A549 (cell line): ENCODE data around the gene SDHB. TPM values are rescaled to one million over a fixed set of nuclear protein-coding genes. Genes with fewer than 3 reads are reported as not detected.

Experiments used
- ATAC-seq, 2 experiments: fragments of 200-7000 bp in 1 of 2; fragments of >200 bp in 1 of 2; cut with Nextera tagmentation in 1 of 2; cut with Tn5 transposase in 1 of 2; 3 replicates each; pipeline versions ENCODE4 v1.8.0 to v1.9.1; 2018 to 2020; ENCODE audit warnings: mild to moderate bottlenecking in 1 of 2, moderate library complexity in 1 of 2
- CTCF ChIA-PET: fragments of 300-600 bp; sonication (Branson Sonifier 250); formaldehyde crosslinking; extraction: SDS; loops from one replicate; lab custom pipeline; 2021; ENCODE audit warnings: antibody characterized with exemption, inconsistent platforms; lab: Yijun Ruan, JAX
- POLR2A ChIA-PET: fragments of 350-600 bp; formaldehyde crosslinking; extraction: SDS; loops from one replicate; lab custom pipeline; 2021; ENCODE audit warnings: antibody characterized with exemption, inconsistent platforms; lab: Yijun Ruan, JAX
- DNase-seq, 2 experiments: peaks; one replicate each; pipeline versions ENCODE4 v3.0.0 to v3.0.0-alpha.2; 2011 to 2016; ENCODE audit warnings: low read depth in 1 of 2, low spot score in 1 of 2
- FAIRE-seq: peaks from 2 replicates; lab custom pipeline; 2011; peaks lifted over from hg19 to GRCh38; lab: Jason Lieb, UNC
- H3K27ac ChIP-seq, 2 experiments: fragments of >200 bp; sonication (Bioruptor Twin); formaldehyde crosslinking; 3 replicates each; pipeline ENCODE4 v1.5.1; 2016 to 2017
- H3K4me1 ChIP-seq: fragments of >200 bp; sonication (Bioruptor Twin); formaldehyde crosslinking; 3 replicates; pipeline ENCODE4 v1.6.1; 2016
- H3K4me2 ChIP-seq: fragments of >200 bp; sonication (Bioruptor Twin); formaldehyde crosslinking; 3 replicates; pipeline ENCODE4 v1.6.1; 2016
- H3K4me3 ChIP-seq: fragments of >200 bp; sonication (Bioruptor Twin); formaldehyde crosslinking; 3 replicates; pipeline ENCODE4 v1.5.1; 2016
- H3K9me3 ChIP-seq: fragments of >200 bp; sonication (Bioruptor Twin); formaldehyde crosslinking; 3 replicates; pipeline ENCODE4 v1.6.1; 2016
- CBX8 ChIP-seq: fragments of 200-600 bp; sonication (generic); IDR thresholded peaks from 2 replicates; pipeline ENCODE4 v1.6.1; 2016
- CHD2 ChIP-seq: fragments of 150-350 bp; IDR thresholded peaks from 2 replicates; pipeline ENCODE4 v1.6.1; 2014; ENCODE audit warnings: low read length; ENCODE audit not compliant: partially characterized antibody
- CTCF ChIP-seq: fragments of >200 bp; sonication (Bioruptor Twin); formaldehyde crosslinking; IDR thresholded peaks from 3 replicates; pipeline ENCODE4 v1.5.1; 2016
- EHF ChIP-seq: fragments of 250-450 bp; sonication (Bioruptor Pico); IDR thresholded peaks from 2 replicates; pipeline ENCODE4 v1.5.0; 2020; ENCODE audit warnings: mild to moderate bottlenecking
- FOSB ChIP-seq: fragments of 250-450 bp; sonication (Bioruptor Pico); IDR thresholded peaks from 2 replicates; pipeline ENCODE4 v1.5.0; 2020; ENCODE audit warnings: mild to moderate bottlenecking, moderate library complexity
- FOXS1 ChIP-seq: fragments of 250-450 bp; sonication (Bioruptor Pico); IDR thresholded peaks from 2 replicates; pipeline ENCODE4 v1.5.0; 2020; ENCODE audit warnings: mild to moderate bottlenecking, moderate library complexity
- HDAC2 ChIP-seq: fragments of 200-600 bp; sonication (generic); IDR thresholded peaks from 2 replicates; pipeline ENCODE4 v1.6.1; 2016
- HMGXB4 ChIP-seq: fragments of 250-450 bp; sonication (Bioruptor Pico); IDR thresholded peaks from 2 replicates; pipeline ENCODE4 v1.5.0; 2021; ENCODE audit warnings: mild to moderate bottlenecking, moderate library complexity, borderline replicate concordance
- HOXB13 ChIP-seq: fragments of 250-450 bp; sonication (Bioruptor Pico); IDR thresholded peaks from 2 replicates; pipeline ENCODE4 v1.5.0; 2020; ENCODE audit warnings: low read depth, mild to moderate bottlenecking, moderate library complexity
- KDM5A ChIP-seq: fragments of 200-600 bp; sonication (generic); IDR thresholded peaks from 2 replicates; pipeline ENCODE4 v1.6.1; 2016; ENCODE audit warnings: antibody characterized with exemption, mild to moderate bottlenecking
- POLR2AphosphoS2 ChIP-seq: conservative IDR thresholded peaks from 2 replicates; pipeline ENCODE4 v1.6.1; 2012; ENCODE audit warnings: low read length, improper control_type of control experiment, inconsistent platforms
- RARB ChIP-seq: fragments of 250-450 bp; sonication (Bioruptor Pico); IDR thresholded peaks from 2 replicates; pipeline ENCODE4 v1.8.0; 2021; ENCODE audit warnings: mild to moderate bottlenecking, moderate library complexity
- REST ChIP-seq: fragments of 200-600 bp; sonication (generic); IDR thresholded peaks from 2 replicates; pipeline ENCODE4 v1.6.1; 2016; ENCODE audit warnings: antibody characterized with exemption, mild to moderate bottlenecking, moderate library complexity
- RNF2 ChIP-seq: fragments of 200-600 bp; sonication (generic); IDR thresholded peaks from 2 replicates; pipeline ENCODE4 v1.6.1; 2016; ENCODE audit warnings: low read depth, mild to moderate bottlenecking, antibody characterized with exemption, moderate library complexity, borderline replicate concordance
- TFCP2L1 ChIP-seq: fragments of 250-450 bp; sonication (Bioruptor Pico); IDR thresholded peaks from 2 replicates; pipeline ENCODE4 v1.5.0; 2021; ENCODE audit warnings: mild to moderate bottlenecking
- TP53 ChIP-seq: fragments of 250-450 bp; sonication (Bioruptor Pico); IDR thresholded peaks from 2 replicates; pipeline ENCODE4 v1.5.0; 2021; ENCODE audit warnings: mild to moderate bottlenecking, moderate library complexity
- ZFP36 ChIP-seq: fragments of 450-650 bp; IDR thresholded peaks from 2 replicates; pipeline ENCODE4 v1.6.1; 2014; ENCODE audit warnings: borderline replicate concordance; ENCODE audit not compliant: partially characterized antibody
- ZSCAN20 ChIP-seq: fragments of 250-450 bp; sonication (Bioruptor Pico); IDR thresholded peaks from 2 replicates; pipeline ENCODE4 v1.8.0; 2022; ENCODE audit warnings: mild to moderate bottlenecking, moderate library complexity
- WGBS: methylation state at CpG from one replicate; pipeline ENCODE4 v1.1.6; 2017; ENCODE audit errors: missing lambda C conversion rate; 5-methylcytosine and 5-hydroxymethylcytosine counted together
- polyA plus RNA-seq, 4 experiments: library from polyadenylated mRNA; depleted of rRNA in 3 of 4; stranded (reverse); fragments of >200 nt; fragmentation: RNase III in 1 of 4; extraction: RNeasy Plus Mini Kit Qiagen cat#74134 plus additional on column Dnase treatment in 1 of 4; gene quantifications; 2 replicates in 3 of 4; 3 replicates in 1 of 4; pipeline ENCODE4 v1.2.3, GENCODE V29; 2011 to 2017
- TF ChIP-seq, protein P1 (sequence below): IDR thresholded peaks from 2 replicates; pipeline ENCODE4 v1.6.1; 2012
- TF ChIP-seq, protein P2 (sequence below): fragments of 450-650 bp; IDR thresholded peaks from 2 replicates; pipeline ENCODE4 v1.6.1; 2014; ENCODE audit warnings: antibody characterized with exemption

SDHB gene
- polyA plus RNA-seq, 2 of the 4 experiments (the other 2 are of a cell fraction): 114 to 262 TPM

GRCh38 chr1:17045150-17045549 lies 8.7 kb downstream of the SDHB start:
- POLR2A ChIA-PET: no interaction called here
- H3K4me1 ChIP-seq: peaks cover 6% of the 10 kb centered on the region; the same call in 1 of the 3 replicates
- DNase-seq: no peak
- TF ChIP-seq KDM5A: no peak
- TF ChIP-seq RNF2: no peak
- TF ChIP-seq CHD2: no peak
- no peak for TF ChIP-seq FOXS1 (CRISPR knock-in tag)
- no peak for TF ChIP-seq ZSCAN20 (CRISPR knock-in tag)
- no peak for TF ChIP-seq HOXB13 (CRISPR knock-in tag)
- TF ChIP-seq, protein P1, sequence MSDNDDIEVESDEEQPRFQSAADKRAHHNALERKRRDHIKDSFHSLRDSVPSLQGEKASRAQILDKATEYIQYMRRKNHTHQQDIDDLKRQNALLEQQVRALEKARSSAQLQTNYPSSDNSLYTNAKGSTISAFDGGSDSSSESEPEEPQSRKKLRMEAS: no peak
- no peak for TF ChIP-seq TP53
- TF ChIP-seq ZFP36: no peak
- TF ChIP-seq EHF (CRISPR knock-in tag): no peak
- no peak for TF ChIP-seq CTCF
- TF ChIP-seq RARB (CRISPR knock-in tag): no peak
- no peak for TF ChIP-seq CBX8
- TF ChIP-seq, protein P2, sequence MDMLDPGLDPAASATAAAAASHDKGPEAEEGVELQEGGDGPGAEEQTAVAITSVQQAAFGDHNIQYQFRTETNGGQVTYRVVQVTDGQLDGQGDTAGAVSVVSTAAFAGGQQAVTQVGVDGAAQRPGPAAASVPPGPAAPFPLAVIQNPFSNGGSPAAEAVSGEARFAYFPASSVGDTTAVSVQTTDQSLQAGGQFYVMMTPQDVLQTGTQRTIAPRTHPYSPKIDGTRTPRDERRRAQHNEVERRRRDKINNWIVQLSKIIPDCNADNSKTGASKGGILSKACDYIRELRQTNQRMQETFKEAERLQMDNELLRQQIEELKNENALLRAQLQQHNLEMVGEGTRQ: no peak
- TF ChIP-seq TFCP2L1 (CRISPR knock-in tag): no peak
- TF ChIP-seq REST: no peak
- TF ChIP-seq POLR2AphosphoS2: no peak
- TF ChIP-seq HDAC2: no peak
- TF ChIP-seq HMGXB4 (CRISPR knock-in tag): no peak
- TF ChIP-seq FOSB (CRISPR knock-in tag): no peak
- TF ChIP-seq, all 56 proteins: peak for 0
- 74% methylated on average over 5 of the region's 5 CpGs for WGBS
- H3K4me2 ChIP-seq: no peak overlapping the region
- no peak overlapping the region for H3K4me3 ChIP-seq
- ATAC-seq: no peak
- FAIRE-seq: no peak
- no peaks in the 10 kb centered on the region for H3K9me3 ChIP-seq
- CTCF ChIA-PET: interaction anchor here (1.0 to 6.9 kb wide), 14 partner anchors 12 to 95 kb away, joined by 3 to 80 read pairs (median 12); no protein-coding TSS in a partner anchor
- H3K27ac ChIP-seq: no peak overlapping the region
